SU-DHL-6 (cell line): ENCODE measurements around the gene UGT1A6.

Source experiments
- CTCF ChIP-seq: fragments of 200-600 bp; sonication (generic); IDR thresholded peaks from one replicate; pipeline ENCODE4 v1.5.1; 2017; ENCODE audit warnings: antibody characterized with exemption, mild to moderate bottlenecking, low read length, moderate library complexity; ENCODE audit not compliant: insufficient read depth, poor library complexity, severe bottlenecking
- EZH2phosphoT487 ChIP-seq: fragments of 200-600 bp; sonication (generic), shearing (Covaris generic); conservative IDR thresholded peaks from 2 replicates; pipeline ENCODE4 v1.6.1; 2018; ENCODE audit warnings: mild to moderate bottlenecking, antibody characterized with exemption, low read length, moderate library complexity, mixed read lengths

GRCh38 chr2:233775414-233775813, 82.7 kb downstream of the UGT1A6 start:
- TF ChIP-seq CTCF: no peak
- no peak for TF ChIP-seq EZH2phosphoT487
